Testis (tissue), 2 donors: Measurements from ENCODE around the gene NRXN3.

Experiments used
- POLR2A ChIP-seq: fragments of 450-650 bp; IDR thresholded peaks from one replicate; pipeline ENCODE4 v1.6.1; 2017; ENCODE audit warnings: antibody characterized with exemption, mild to moderate bottlenecking, moderate library complexity
- TF ChIP-seq, protein P1 (sequence below), 3 experiments: fragments of 450-650 bp in 2 of 3; fragments of 200-600 bp in 1 of 3; sonication (generic) in 1 of 3; IDR thresholded peaks; one replicate each; pipeline ENCODE4 v1.5.1; 2016 to 2019; ENCODE audit warnings: antibody characterized with exemption in 3 of 3, mild to moderate bottlenecking in 2 of 3, moderate library complexity in 1 of 3

DNA sequence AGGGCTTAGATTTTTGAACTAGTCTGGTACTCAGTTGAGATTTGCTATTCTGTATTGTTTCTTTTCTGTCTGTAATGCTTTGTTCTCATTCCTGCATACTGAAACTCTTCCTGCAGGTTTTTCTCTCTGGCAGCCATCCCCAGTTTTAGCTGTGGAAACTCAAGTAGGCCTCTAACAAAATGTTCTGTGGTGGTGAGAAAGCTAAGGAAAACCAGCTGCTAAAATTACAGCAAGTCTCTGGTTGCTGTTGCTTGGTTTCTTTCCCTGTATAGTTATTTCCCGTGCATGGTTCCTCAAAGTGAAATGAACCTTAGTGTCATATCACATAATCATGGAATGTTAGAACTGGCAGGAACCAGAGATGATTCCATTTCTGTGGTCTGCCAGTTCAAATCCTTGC lies 442.5 kb downstream of the NRXN3 start:
- TF ChIP-seq POLR2A: no peak
- TF ChIP-seq, protein P1, sequence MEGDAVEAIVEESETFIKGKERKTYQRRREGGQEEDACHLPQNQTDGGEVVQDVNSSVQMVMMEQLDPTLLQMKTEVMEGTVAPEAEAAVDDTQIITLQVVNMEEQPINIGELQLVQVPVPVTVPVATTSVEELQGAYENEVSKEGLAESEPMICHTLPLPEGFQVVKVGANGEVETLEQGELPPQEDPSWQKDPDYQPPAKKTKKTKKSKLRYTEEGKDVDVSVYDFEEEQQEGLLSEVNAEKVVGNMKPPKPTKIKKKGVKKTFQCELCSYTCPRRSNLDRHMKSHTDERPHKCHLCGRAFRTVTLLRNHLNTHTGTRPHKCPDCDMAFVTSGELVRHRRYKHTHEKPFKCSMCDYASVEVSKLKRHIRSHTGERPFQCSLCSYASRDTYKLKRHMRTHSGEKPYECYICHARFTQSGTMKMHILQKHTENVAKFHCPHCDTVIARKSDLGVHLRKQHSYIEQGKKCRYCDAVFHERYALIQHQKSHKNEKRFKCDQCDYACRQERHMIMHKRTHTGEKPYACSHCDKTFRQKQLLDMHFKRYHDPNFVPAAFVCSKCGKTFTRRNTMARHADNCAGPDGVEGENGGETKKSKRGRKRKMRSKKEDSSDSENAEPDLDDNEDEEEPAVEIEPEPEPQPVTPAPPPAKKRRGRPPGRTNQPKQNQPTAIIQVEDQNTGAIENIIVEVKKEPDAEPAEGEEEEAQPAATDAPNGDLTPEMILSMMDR (IDR thresholded peaks at IDR 0.05): no peak
